Measurements from ENCODE around the gene TMPRSS12. TPM values are rescaled to one million over a fixed set of nuclear protein-coding genes. Genes with fewer than 3 reads are reported as not detected.

Gene TMPRSS12
- total RNA-seq, 4 donors from 2014 or later = not detected

GRCh38 chr12:50913224-50913623 is 70.5 kb downstream of the TMPRSS12 start:
- Histone ChIP-seq H3K4me3 (no peak overlapping the region), H3K9me3 (peaks cover 0 to 23% (median 0%) of the 10 kb centered on the region in 4 donors), H3K4me1 (no peaks in the 10 kb centered on the region), H3K27ac (no peak overlapping the region), H3K36me3 (no peaks in the 10 kb centered on the region), H3K27me3 (no peaks in the 10 kb centered on the region)
- DNase-seq = no peak
- TF ChIP-seq POLR2A (IDR thresholded peaks at IDR 0.05) (no peak), CTCF (IDR thresholded peaks at IDR 0.05) (no peak)

GRCh38 chr12:50914872-50915484 is 72.3 kb downstream of the TMPRSS12 start:
- no peaks in the 10 kb centered on the region for H3K36me3 ChIP-seq
- no peak overlapping the region for H3K4me3 ChIP-seq
- TF ChIP-seq CTCF (IDR thresholded peaks at IDR 0.05) (no peak), POLR2A (IDR thresholded peaks at IDR 0.05) (no peak)
- H3K9me3 ChIP-seq = peaks cover 0 to 23% (median 0%) of the 10 kb centered on the region in 4 donors
- H3K27me3 ChIP-seq = no peaks in the 10 kb centered on the region
- no peak for DNase-seq
- H3K4me1 ChIP-seq = no peaks in the 10 kb centered on the region
- H3K27ac ChIP-seq = no peak overlapping the region

- H3K4me1 ChIP-seq = no peaks in the 10 kb centered on the region
- H3K4me3 ChIP-seq = no peak overlapping the region
- H3K9me3 ChIP-seq = peaks cover 0 to 23% (median 0%) of the 10 kb centered on the region in 4 donors
- no peaks in the 10 kb centered on the region for H3K36me3 ChIP-seq
- H3K27me3 ChIP-seq = no peaks in the 10 kb centered on the region
- H3K27ac ChIP-seq = no peak overlapping the region
- no peak for DNase-seq
- TF ChIP-seq POLR2A (IDR thresholded peaks at IDR 0.05) = no peak
- no peak for TF ChIP-seq CTCF (IDR thresholded peaks at IDR 0.05)
These were observed 73.6 kb downstream of the TMPRSS12 start for GRCh38 chr12:50916292-50916691.

GRCh38 chr12:50918584-50919316 is 76.0 kb downstream of the TMPRSS12 start:
- no peak for DNase-seq
- Histone ChIP-seq H3K27ac (no peak overlapping the region), H3K27me3 (no peaks in the 10 kb centered on the region), H3K4me3 (no peak overlapping the region), H3K9me3 (peaks cover 0 to 11% (median 0%) of the 10 kb centered on the region in 4 donors), H3K36me3 (no peaks in the 10 kb centered on the region), H3K4me1 (peaks cover 0 to 12% (median 4%) of the 10 kb centered on the region in 4 donors)
- TF ChIP-seq POLR2A (IDR thresholded peaks at IDR 0.05) (no peak), CTCF (IDR thresholded peaks at IDR 0.05) (no peak)

GRCh38 chr12:50922820-50923219 is 80.1 kb downstream of the TMPRSS12 start:
- H3K4me3 ChIP-seq = no peak overlapping the region
- no peak for DNase-seq

More at GRCh38 chr12:50922820-50923219, 80.1 kb downstream of the TMPRSS12 start:
- H3K4me1 ChIP-seq = peaks cover 0 to 14% (median 5%) of the 10 kb centered on the region in 4 donors
- H3K9me3 ChIP-seq = no peaks in the 10 kb centered on the region
- no peaks in the 10 kb centered on the region for H3K27me3 ChIP-seq
- H3K27ac ChIP-seq = peak overlapping the region; percentile 48 to 90 (median 82)
- H3K36me3 ChIP-seq = no peaks in the 10 kb centered on the region
- TF ChIP-seq CTCF (IDR thresholded peaks at IDR 0.05) (no peak), POLR2A (IDR thresholded peaks at IDR 0.05) (no peak)
